Right forelimb (tissue), 1 donor: ENCODE data around the gene CHST12.
"Not testable (repeated sequence)": the region's sequence is repeated elsewhere in the genome, so short reads cannot be mapped to it uniquely, and the experiment has no call there.

ENCODE experiments used
- DNase-seq: peaks from one replicate; pipeline ENCODE4 v3.0.0-alpha.2; 2018

Gene CHST12

GRCh38 chr7:2405201-2405600 lies 1.8 kb downstream of the CHST12 start:
- no peak for DNase-seq

GRCh38 chr7:2405601-2406345 lies 2.4 kb downstream of the CHST12 start:
- DNase-seq: no peak

GRCh38 chr7:2409745-2410414 lies 6.5 kb downstream of the CHST12 start:
- DNase-seq: no peak

- no peak for DNase-seq
These were observed 7.6 kb downstream of the CHST12 start for GRCh38 chr7:2411049-2411448.

GRCh38 chr7:2411815-2412586 lies 8.6 kb downstream of the CHST12 start:
- DNase-seq: no peak

GRCh38 chr7:2412587-2413201 lies 9.3 kb downstream of the CHST12 start:
- DNase-seq: no peak

- no peak for DNase-seq
These were observed 12.7 kb downstream of the CHST12 start for GRCh38 chr7:2416063-2416462.

- no peak for DNase-seq
These were observed 13.2 kb downstream of the CHST12 start for GRCh38 chr7:2416650-2417049.

GRCh38 chr7:2417178-2417577 lies 13.8 kb downstream of the CHST12 start:
- DNase-seq: not testable (repeated sequence)

- DNase-seq: no peak
These were observed 14.6 kb downstream of the CHST12 start for GRCh38 chr7:2417981-2418481.

GRCh38 chr7:2420216-2420933 lies 17.0 kb downstream of the CHST12 start:
- DNase-seq: no peak

- no peak for DNase-seq
These were observed 18.5 kb downstream of the CHST12 start for GRCh38 chr7:2421943-2422310.

- DNase-seq: no peak
These were observed 22.3 kb downstream of the CHST12 start for GRCh38 chr7:2425749-2426148.

- DNase-seq: no peak
These were observed 28.0 kb downstream of the CHST12 start for GRCh38 chr7:2431260-2431867.

GRCh38 chr7:2432910-2433712 lies 29.7 kb downstream of the CHST12 start:
- DNase-seq: no peak

- DNase-seq: no peak
These were observed 30.5 kb downstream of the CHST12 start for GRCh38 chr7:2433713-2434550.

GRCh38 chr7:2435146-2435545 lies 31.7 kb downstream of the CHST12 start:
- DNase-seq: no peak

GRCh38 chr7:2436341-2437104 lies 33.1 kb downstream of the CHST12 start:
- DNase-seq: no peak

GRCh38 chr7:2437136-2437535 lies 33.7 kb downstream of the CHST12 start:
- DNase-seq: no peak
